ENCODE measurements around the gene RHPN2. TPM values are rescaled to one million over a fixed set of nuclear protein-coding genes. Genes with fewer than 3 reads are reported as not detected.
"Not testable (repeated sequence)": the region's sequence is repeated elsewhere in the genome, so short reads cannot be mapped to it uniquely, and the experiment has no call there.

Gene RHPN2
- total RNA-seq, 4 donors from 2014 or later = 49.0 to 276 (median 74.3) TPM

DNA sequence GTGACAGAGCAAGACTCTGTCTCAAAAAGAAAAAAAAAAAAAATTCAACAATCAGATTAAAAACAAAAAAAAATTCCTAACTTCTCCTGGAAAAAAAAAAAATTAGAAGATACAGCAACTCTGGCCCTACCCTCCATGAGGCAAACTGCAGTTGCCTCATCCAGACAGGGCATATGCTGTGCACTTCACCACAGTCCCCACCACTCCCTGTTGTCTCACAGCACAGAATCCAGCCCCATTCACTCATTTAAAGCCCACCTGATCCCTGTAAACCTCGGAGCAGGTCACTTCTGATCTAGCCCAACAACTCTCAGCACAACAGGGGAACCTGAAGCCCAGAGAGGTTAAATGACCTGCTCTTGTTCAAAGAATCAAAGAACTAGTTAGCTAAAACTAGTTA, 24.9 kb downstream of the RHPN2 start:
- no peak for TF ChIP-seq EP300 (IDR thresholded peaks at IDR 0.05; ENCODE audit: low read depth)
- Histone ChIP-seq H3K36me3 (no peaks in the 10 kb centered on the region), H3K27ac (peak overlapping the region in 3 of 4 donors; percentile 85 to 87 (median 87)), H3K27me3 (no peaks in the 10 kb centered on the region), H3K4me1 (peaks cover 7 to 44% (median 29%) of the 10 kb centered on the region in 4 donors), H3K4me3 (no peak overlapping the region), H3K9me3 (no peaks in the 10 kb centered on the region)
- 83 to 88% methylated on average over 1 of the region's 1 CpG for WGBS, 2 donors (ENCODE audit: low coverage in 1 of 2)
- intact Hi-C loops (cut with DNase I; ENCODE audit: low total_unique reads) (loop anchor here (5.0 kb wide), 2 partner anchors 808 to 882 kb away; no protein-coding TSS in a partner anchor), in situ Hi-C loops (cut with MboI; ENCODE audit: low pct_ligation_motif_present in 1 of 4, low pct_unique_long_range_greater_than_20kb in 1 of 4, low sequenced_read_pairs in 3 of 4) (no loop called here)
- DNase-seq = no peak

GRCh38 chr19:33039108-33039599, 25.5 kb downstream of the RHPN2 start:
- Histone ChIP-seq H3K27ac (peak overlapping the region in 3 of 4 donors; percentile 85 to 87 (median 87)), H3K4me1 (peaks cover 7 to 39% (median 29%) of the 10 kb centered on the region in 4 donors), H3K27me3 (no peaks in the 10 kb centered on the region), H3K4me3 (no peak overlapping the region), H3K9me3 (no peaks in the 10 kb centered on the region), H3K36me3 (no peaks in the 10 kb centered on the region)
- TF ChIP-seq POLR2AphosphoS5 (IDR thresholded peaks at IDR 0.05) = no peak
- TF ChIP-seq EP300 (IDR thresholded peaks at IDR 0.05; ENCODE audit: low read depth) = no peak
- TF ChIP-seq POLR2A (IDR thresholded peaks at IDR 0.05) = no peak
- TF ChIP-seq, protein P1, sequence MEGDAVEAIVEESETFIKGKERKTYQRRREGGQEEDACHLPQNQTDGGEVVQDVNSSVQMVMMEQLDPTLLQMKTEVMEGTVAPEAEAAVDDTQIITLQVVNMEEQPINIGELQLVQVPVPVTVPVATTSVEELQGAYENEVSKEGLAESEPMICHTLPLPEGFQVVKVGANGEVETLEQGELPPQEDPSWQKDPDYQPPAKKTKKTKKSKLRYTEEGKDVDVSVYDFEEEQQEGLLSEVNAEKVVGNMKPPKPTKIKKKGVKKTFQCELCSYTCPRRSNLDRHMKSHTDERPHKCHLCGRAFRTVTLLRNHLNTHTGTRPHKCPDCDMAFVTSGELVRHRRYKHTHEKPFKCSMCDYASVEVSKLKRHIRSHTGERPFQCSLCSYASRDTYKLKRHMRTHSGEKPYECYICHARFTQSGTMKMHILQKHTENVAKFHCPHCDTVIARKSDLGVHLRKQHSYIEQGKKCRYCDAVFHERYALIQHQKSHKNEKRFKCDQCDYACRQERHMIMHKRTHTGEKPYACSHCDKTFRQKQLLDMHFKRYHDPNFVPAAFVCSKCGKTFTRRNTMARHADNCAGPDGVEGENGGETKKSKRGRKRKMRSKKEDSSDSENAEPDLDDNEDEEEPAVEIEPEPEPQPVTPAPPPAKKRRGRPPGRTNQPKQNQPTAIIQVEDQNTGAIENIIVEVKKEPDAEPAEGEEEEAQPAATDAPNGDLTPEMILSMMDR (IDR thresholded peaks at IDR 0.05) = no peak
- intact Hi-C loops (cut with DNase I; ENCODE audit: low total_unique reads) (loop anchor here (5.0 kb wide), 2 partner anchors 807 to 883 kb away; no protein-coding TSS in a partner anchor), in situ Hi-C loops (cut with MboI; ENCODE audit: low pct_ligation_motif_present in 1 of 4, low pct_unique_long_range_greater_than_20kb in 1 of 4, low sequenced_read_pairs in 3 of 4) (no loop called here)
- WGBS, 2 donors (ENCODE audit: low coverage in 1 of 2) = 84 to 100% methylated on average over 1 to 10 of the region's 10 CpGs
- DNase-seq = no peak

- in situ Hi-C loops (cut with MboI; ENCODE audit: low pct_ligation_motif_present in 1 of 4, low pct_unique_long_range_greater_than_20kb in 1 of 4, low sequenced_read_pairs in 3 of 4); H3K4me3 ChIP-seq; H3K27me3 ChIP-seq; H3K36me3 ChIP-seq; DNase-seq; H3K9me3 ChIP-seq: not testable (repeated sequence)
- peaks cover 7 to 41% (median 29%) of the 10 kb centered on the region in 4 donors for H3K4me1 ChIP-seq
- H3K27ac ChIP-seq = peak overlapping the region in 2 of 4 donors; percentile 16 to 43
- WGBS, 2 donors (ENCODE audit: low coverage in 1 of 2) = 71% methylated on average over 5 to 18 of the region's 18 CpGs
- intact Hi-C loops (cut with DNase I; ENCODE audit: low total_unique reads) = loop anchor here (5.0 kb wide), 2 partner anchors 805 to 885 kb away; no protein-coding TSS in a partner anchor
- TF ChIP-seq POLR2A (IDR thresholded peaks at IDR 0.05) = peak; percentile 58
- TF ChIP-seq POLR2AphosphoS5 (IDR thresholded peaks at IDR 0.05) = peak in 2 of 3 donors; percentile 50 to 51
These were observed 27.3 kb downstream of the RHPN2 start for GRCh38 chr19:33037168-33038025.

GRCh38 chr19:33036370-33037167, 28.1 kb downstream of the RHPN2 start:
- DNase-seq; H3K4me3 ChIP-seq; H3K27me3 ChIP-seq; H3K9me3 ChIP-seq; H3K36me3 ChIP-seq; in situ Hi-C loops (cut with MboI; ENCODE audit: low pct_ligation_motif_present in 1 of 4, low pct_unique_long_range_greater_than_20kb in 1 of 4, low sequenced_read_pairs in 3 of 4): not testable (repeated sequence)
- peak overlapping the region in 1 of 4 donors; percentile 16 for H3K27ac ChIP-seq
- 94 to 100% methylated on average over 1 to 26 of the region's 45 CpGs for WGBS, 2 donors (ENCODE audit: low coverage in 1 of 2)
- peaks cover 7 to 38% (median 26%) of the 10 kb centered on the region in 4 donors for H3K4me1 ChIP-seq
- intact Hi-C loops (cut with DNase I; ENCODE audit: low total_unique reads) = loop anchor here (5.0 kb wide), 2 partner anchors 804 to 886 kb away; no protein-coding TSS in a partner anchor

- Histone ChIP-seq H3K36me3 (no peaks in the 10 kb centered on the region), H3K4me1 (peaks cover 1 to 38% (median 23%) of the 10 kb centered on the region in 4 donors), H3K27me3 (no peaks in the 10 kb centered on the region), H3K9me3 (no peaks in the 10 kb centered on the region), H3K4me3 (no peak overlapping the region), H3K27ac (no peak overlapping the region)
- 96% methylated on average over 10 of the region's 10 CpGs; no CpG with 5 or more reads in 1 of the 2 donors for WGBS, 2 donors (ENCODE audit: low coverage in 1 of 2)
- TF ChIP-seq POLR2A (IDR thresholded peaks at IDR 0.05) (no peak), POLR2AphosphoS5 (IDR thresholded peaks at IDR 0.05) (no peak)
- in situ Hi-C loops (cut with MboI; ENCODE audit: low pct_ligation_motif_present in 1 of 4, low pct_unique_long_range_greater_than_20kb in 1 of 4, low sequenced_read_pairs in 3 of 4) (no loop called here), intact Hi-C loops (cut with DNase I; ENCODE audit: low total_unique reads) (loop anchor here (5.0 kb wide), 2 partner anchors 803 to 887 kb away; no protein-coding TSS in a partner anchor)
- no peak for DNase-seq
These were observed 29.2 kb downstream of the RHPN2 start for GRCh38 chr19:33035461-33035860.
